Stimulated activated CD4-positive, alpha-beta T cell treated with anti-CD3 and anti-CD28 coated beads, TNF-alpha, amount 100 ng/mL, for 4 hours (primary cell): ENCODE results near the gene ZFYVE28.
"Not testable (repeated sequence)": the region's sequence is repeated elsewhere in the genome, so short reads cannot be mapped to it uniquely, and the experiment has no call there.

Source experiments
- DNase-seq, 3 experiments: peaks; one replicate each; pipeline ENCODE4 v3.0.0-alpha.2; 2020; ENCODE audit warnings: low read depth in 3 of 3

The ZFYVE28 gene

DNA sequence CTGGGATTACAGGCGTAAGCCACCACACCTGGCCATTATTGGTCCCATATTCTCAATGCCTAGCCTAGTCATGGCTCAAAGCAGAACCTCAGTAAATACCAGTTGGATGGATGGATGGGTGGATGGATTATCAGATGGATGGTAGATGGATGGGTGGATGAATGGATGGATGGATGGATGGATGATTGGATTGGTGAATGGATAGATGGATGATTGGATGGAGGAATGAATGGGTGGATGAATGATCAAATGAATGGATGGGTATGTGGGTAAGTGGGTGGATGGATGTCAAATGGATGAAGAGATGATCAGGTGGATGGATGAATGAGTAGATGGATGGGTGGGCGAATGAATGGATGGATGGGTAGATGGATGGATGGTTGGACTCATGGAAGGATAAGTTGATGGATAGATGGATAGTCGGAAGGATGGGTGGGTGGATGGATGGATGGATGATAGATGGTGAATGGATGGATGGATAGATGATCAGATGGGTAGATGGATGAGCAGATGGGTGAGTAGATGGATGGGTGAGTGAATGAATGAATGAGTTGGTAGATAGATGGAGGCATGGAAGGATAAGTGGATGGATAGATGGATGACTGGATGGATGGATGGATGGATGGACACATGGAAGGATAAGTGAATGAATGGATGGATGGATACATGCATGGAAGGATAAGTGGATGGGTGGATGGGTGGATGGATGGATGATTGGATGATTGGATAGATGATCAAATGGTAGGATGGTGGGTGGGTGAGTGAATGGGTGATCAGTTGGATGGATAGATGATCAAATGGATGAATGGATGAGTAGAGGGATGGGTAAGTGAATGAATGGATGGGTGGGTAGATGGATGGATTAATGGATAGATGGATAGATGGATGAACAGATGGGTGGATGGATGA, 28.5 kb upstream of the ZFYVE28 start:
- no peak for DNase-seq

DNA sequence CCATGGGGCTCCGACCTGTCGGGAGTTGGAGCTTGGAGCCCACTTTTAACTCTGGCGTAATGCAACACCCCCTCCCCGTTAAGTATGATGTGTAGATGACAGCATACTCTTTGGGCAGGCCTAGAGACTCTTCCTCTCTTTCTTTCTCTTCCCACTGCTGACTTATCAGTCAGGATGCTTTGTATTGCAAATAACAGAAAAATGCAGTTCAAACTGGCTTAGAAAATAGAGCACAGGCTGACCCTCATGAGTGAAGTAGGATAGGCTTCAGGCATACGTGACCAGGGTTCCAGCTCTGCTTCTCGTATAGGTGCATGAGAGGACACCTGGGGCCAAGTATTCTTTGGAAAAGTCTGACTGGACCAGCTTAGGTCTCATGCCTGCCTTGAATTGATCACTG, 27.1 kb upstream of the ZFYVE28 start:
- DNase-seq, result no peak

DNA sequence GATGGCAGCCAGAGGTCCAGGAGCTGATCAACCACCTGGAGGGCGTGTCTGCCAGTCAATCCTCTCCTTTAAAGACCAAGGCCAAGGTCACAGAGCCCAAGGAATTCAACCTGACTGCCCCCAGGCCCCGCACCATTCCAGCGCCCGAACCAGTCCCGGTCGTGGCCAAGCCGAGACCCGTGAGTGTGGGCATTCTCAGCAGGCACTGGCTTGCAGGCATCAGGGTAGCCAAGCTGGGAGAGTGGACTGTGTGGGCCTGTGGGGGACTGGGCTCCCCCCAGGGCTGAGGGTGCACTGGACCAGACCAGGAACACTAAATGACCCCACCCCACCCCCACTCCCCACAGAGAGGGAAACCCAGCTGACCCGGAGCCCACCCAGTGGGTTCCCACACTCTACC, 26.7 kb upstream of the ZFYVE28 start:
- no peak for DNase-seq

DNA sequence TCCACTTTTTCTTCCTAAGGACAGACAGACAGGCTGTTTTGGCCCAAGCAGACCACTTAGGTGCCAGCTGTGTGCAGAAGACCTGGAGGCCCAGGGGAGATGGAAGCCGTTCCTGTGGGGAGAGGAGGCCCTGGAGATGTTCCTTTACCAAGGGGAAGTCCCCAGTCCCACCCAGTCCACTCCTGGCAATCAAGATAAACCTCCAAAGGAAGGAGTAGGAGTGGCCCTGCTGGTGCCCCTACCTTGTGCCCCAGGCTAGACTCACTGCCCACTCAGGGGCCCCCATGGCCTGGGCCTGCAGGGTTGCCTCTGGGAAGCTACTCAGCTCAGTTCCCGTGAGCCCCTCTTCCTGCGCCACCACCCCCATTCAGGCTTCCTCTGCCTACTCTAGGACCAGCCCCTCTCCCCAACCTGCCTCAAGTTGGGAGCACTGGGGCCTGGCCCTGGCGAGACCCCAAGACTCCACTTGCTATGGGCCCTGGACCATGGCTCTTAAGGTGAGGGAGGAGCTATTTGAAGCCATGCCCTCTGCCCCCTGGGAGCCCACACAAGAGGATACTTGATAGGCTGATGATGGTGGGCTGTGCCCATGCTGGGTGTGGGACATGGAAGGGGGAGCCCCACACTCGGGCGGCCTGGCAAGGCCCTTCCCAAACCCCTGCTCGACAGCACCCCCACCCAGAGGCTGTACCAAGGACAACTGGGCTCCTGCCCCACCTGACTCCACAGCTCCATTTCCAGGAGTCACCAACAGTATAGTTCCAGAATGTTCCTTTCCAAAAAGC, 25.7 kb upstream of the ZFYVE28 start:
- DNase-seq, result no peak

DNA sequence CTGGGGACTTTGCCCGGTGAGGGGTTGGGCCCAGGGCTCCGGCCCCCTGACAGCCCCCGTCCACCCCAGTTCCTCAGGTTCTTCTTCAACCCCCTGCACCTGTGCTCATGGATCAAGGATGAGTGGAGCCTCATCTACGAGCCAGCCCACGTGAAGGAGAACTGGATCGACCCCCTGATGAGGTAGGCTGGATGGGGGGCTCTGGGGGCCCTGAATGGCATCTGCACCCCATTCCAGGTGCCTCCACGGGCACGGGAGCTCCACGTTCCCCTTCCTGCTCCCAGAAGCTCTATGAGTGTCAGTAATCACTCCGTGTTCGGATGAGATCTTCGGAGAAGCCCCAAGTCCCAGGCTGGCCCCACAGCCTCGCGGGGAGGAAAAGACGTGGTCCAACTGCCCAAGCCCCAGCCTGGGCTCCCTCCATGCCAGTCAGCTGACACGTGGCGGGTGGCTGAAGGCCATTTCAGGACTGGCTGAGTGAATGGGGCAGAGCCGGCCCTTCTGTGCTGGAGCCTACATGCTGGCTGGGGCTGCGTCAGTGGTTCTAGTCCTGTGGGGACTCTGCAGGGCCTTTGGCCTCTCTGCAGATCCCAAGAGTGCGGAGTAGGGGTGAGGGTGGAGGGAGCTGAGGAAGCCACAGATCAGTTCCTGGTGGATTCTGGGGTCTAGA, 24.8 kb upstream of the ZFYVE28 start:
- no peak for DNase-seq

DNA sequence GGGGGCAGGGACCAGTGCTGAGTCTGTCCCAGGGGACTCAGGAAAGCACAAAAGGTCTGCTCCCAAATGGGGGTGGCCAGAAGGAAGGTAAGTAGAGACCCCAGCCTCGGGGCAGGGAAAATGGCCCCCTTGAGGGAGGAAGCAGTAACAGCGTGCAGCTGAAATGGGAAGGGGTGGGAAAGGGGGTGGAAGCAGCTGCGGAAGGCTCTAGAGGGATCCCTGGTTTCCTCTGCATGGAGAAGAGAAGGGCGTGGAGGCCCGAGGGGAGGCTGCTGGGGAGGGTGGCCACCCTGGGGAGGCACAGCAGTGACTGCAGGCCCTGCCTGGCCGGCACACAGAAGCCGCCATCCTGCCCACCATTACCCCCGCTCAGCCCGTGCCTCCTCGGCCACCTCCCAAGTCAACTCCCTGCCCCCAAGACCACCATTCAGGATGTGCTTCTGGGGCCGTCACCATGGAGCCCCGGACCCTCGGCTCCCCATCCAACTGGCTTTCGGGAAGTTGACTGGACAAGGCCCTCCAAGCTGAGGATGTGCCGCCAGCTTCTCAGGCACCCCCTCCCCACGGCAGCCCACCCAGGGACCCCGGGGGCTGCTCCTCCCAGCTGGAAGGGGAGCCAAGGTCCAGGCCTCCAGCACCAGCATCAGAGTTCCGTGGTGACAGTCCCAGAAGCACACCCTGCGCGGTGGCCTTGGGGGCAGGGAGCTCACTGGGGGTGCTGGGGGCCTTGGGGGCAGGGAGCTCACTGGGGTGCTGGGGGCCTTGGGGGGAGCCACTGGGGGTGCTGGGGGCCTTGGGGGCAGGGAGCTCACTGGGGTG, 23.9 kb upstream of the ZFYVE28 start:
- DNase-seq, result no peak

DNA sequence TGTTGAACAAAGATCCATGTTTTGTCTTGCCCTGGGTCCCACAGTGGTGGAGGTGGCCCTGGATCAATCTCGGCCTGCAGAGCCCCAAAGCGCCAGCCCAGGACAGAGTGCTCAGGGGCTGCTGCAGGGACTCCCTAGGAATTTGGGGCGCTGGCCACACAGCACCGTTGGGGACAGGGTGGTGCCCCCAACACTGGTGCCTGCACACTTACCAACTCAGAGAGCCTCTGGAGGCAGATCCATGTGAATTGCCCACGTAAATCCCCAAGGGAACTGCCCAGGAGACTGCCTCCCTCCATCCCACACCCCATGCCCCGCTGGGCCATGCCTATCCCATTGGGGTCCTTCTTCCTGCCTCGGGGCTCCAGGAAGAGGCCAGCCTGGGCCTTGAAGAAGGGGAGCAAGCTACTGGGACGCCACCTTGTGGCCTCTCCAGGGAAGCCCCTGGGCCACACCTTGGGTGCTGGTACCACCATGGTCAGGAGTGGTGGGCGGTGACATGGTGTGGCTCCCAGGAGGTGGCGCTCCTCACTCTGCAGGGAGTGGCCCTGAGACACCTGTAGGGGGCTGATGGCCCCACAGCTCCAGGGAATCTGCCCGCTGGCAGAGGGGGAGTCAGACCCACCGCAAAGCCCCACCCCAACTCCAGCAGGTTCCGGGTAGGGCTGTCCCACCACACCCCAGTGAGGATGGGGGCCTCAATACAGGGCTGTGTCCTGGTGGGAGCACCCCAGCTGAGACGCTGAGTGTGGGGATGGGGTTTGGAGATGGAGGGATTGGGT, 23.1 kb upstream of the ZFYVE28 start:
- DNase-seq, result peak; percentile 35 to 43 (median 43)

DNA sequence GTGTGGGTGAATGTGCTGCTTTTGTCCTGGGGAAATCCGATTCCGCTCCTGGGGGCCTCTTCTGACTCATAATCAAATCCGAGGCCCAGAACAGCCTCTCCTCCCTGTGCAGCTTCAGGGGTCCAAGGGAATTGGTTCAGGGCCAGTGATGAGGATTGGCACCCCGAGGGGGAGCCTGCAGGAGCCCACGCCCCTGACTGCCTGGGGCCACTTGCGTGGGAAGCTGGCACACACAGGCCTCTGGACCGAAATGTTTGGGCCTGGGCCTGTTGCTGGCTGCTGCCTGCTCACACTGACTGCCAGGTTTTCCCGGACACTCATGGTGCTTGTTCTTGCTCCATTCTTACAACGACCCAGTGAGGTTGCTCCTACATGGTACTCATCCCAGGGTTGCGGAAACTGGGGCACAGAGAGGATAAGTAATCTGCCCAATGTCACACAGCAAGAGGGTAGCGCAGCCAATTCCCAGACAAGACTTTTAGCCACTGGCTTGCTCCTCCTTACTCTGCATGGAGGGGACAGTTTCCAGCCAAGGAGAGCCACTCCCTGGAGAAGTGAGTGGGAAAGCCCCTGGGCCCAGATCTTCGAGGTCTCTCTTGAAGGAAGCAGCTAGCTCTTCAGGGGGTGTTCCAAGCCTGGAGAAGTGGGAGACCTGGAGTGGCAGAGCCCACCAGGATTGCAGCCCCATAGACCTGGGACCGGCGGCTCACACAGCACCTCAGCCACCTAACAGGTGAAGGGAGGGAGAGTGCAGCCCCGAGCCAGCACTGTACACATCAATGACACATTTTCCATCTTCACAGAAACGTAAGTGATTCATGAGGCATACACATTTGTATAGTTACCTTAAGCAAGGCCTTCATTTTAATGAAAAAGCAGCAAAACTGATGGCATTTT, 20.6 kb upstream of the ZFYVE28 start:
- DNase-seq, result no peak

DNA sequence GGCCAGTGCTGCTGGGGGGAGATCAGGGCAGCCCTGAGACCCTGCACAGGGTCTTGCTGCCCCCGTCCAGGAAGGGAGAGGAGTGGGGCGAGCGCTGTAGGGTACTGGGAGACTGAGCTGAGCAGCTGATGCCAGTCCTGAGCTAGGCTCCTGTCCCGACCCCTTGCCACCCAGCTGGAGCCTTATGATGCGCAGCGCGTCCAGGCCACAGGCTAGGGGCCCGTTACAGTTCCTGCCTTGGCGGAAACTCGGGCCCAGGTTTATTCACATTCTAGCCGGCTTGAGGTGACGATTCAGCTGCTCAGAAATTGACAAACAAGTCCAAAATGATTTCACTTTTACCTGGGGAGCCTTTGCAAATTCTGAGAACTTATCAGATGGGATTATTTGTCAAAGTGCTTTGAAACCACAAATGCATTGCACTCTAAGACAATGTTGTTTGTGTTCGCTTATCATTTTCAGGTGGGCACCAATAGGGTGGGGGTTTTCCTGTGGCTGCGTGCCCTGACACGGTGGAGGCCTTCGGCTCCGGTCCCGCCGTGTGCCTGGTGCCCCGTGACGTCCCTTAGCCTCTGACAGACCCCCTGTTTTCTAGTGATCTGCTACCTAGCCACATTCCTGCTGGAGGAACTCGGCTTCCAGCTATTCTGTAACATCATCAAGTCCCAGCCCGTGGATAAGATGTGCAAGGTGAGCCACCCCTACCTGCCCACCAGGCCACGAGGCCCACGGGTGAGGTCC, 19.2 kb upstream of the ZFYVE28 start:
- no peak for DNase-seq

DNA sequence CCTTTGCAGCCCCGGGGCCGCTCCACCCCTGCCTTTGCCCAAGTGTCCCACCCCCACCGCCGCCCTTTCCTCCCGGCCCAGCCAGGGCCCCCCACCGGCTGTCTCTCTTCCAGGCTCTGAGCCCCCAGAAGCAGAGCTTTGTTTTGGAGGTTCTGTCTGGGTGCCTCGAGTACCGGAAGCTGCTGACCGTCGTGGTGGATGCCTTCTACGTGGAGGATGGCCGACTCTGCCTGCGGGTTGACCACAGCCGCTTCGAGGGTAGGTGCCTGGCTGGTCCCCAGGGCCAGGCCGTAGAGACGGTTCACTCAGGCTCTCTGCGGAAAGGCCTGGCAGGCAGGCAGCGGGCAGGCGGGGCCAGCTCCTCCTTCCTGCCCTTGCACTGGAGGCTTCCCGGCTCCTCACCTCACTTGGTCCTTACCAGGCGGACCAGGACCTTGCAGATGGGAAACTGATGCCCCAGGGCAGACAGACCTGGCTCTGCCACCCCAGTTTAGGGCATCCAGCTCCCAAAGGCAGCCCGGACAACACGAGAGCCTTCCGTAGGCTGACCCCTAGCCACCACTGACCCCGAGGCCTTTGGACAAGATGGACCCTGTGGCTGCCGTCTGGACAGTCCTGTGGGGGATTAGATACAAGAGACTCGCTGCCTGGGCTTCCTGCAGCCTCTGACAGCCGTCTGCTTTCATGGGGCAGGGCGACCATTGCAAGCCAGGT, 18.5 kb upstream of the ZFYVE28 start:
- DNase-seq, result no peak

DNA sequence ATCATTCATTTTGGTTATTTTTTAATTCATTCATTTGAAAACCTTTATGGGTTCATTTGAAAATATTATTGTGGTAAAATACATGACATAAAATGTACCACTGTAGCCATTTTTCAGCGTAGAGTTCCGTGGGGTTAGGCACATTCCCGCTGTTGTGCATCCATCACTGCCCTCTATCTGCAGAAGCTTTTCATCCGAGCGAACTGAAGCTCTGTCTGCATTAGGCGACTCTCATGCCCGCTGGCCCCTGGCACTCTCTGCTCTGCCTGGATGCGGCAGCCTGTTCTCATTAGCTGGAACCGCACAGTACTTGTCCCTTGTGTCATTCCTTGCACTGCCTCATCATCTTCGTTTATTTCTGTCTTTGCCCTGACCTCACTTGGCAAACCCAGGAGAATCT, 17.9 kb upstream of the ZFYVE28 start:
- DNase-seq, result no peak

DNA sequence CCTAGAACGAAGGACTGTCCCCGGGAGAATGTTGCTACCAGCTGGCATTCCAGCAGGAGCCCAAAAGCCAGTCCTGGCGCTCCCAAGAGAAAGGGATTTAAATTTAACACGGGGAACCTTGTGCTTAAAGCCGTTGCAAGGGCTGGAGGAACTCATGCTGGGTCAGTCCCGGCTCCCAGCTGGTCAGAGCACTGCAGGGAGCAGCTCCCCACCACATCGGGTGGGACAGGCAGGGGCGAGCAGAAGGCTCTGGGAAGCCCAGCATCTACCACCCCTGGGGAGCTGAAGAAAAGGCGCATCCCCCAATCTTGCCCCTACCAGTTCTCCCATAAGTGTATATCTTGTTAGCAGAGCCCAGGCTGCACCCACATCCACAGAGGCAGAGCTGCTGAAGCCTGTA, 16.0 kb upstream of the ZFYVE28 start:
- no peak for DNase-seq

DNA sequence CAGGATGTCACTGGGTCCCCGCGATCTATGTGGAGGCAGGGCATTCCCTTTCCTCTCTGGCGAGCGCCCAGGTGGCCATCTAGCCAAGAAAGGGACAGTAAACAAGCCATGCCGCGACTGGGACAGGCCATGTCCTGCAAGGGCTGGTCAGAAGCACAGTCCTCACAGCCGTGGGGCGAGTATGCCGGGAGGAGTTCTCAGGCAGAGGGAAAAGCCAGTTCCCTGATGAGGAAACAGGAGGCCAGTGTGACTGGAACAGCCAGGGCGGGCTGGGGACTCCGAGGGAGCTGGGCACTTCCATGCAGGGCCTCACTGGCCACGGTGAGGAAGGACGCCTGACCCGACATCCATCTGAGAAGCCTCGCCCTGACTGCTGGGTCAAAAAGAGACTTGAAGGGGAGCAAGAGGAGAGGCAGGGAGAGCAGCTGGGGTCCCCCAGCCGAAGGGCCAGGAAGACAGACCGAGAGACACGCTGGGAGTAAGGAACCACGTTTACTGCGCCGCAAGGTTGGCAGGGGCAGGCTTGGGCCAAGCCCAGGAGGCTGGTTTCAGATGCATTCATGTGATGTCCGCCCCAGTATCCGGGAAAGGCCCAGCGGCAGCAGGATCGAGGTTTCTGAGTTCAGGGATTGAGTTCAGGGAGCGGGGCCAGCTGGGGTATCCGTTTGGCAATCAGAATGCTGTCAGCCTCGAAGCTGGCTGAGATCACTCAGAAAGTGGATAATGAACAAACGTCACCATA, 15.3 kb upstream of the ZFYVE28 start:
- no peak for DNase-seq

DNA sequence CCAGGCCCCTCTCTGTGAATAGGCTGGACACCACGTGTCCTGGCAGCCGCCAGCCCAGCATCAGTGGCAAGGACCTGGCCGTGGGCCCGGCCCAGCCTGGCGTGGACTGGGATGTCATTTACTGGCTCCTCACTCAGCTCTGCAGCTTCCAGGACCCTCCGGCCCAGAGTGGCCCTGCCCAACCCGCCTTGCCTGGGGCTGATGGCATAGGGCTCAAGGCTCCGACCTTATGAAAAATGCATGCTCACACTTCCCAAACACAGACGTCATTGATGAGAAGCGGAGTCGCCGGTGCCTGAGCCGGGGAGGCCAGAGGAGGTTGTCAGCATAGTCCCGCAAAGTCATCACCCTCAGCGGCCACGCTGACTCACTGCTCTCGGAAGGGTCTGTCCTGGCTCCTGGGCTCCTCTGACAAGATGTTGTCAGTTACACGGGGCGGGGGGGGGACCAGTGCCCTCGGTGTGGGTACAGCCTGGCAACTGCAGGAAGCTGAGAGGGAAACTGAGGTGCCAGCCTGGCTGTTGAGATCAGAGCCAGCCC, 14.6 kb upstream of the ZFYVE28 start:
- no peak for DNase-seq

DNA sequence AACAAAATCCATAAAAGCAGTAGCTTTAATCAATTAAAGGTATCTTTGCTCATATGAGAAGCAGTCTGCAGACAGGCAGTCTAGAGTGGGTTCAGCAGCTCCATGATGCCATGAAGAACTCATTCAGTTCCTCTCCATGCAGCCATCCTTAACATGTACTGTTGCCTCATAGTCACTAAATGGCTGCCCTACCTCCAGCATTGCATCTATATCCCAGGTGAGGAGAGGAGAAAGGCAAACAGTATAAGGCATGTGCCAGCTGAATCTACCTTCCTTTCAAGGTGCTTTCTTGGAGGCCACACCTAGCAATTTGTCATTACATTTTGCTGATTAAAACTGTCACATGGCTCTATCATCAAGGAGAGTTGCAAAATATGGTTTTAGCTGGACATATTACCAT, 13.6 kb upstream of the ZFYVE28 start:
- DNase-seq, result no peak

DNA sequence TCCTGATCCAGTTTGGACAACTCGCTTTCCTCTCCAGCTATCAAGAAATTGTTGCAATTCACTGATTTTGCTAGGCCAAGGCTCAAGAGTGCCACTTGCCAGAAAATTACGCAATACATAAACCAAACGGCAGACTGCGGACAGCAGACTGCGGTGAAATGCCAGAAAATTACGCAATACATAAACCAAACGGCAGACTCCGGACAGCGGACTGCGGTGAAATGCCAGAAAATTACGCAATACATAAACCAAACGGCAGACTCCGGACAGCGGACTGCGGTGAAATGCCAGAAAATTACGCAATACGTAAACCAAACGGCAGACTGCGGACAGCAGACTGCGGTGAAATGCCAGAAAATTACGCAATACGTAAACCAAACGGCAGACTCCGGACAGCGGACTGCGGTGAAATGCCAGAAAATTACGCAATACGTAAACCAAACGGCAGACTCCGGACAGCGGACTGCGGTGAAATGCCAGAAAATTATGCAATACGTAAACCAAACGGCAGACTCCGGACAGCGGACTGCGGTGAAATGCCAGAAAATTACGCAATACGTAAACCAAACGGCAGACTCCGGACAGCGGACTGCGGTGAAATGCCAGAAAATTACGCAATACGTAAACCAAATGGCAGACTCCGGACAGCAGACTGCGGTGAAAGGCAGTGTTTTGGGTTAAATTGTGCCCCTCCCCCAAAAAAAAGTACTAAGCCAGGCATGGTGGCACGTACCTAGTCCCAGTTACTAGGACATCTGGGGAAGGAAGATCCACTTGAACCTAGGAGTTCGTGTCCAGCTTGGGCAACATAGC, 11.7 kb upstream of the ZFYVE28 start:
- DNase-seq, result not testable (repeated sequence)
